ENCODE data around the gene CD4. TPM values are rescaled to one million over a fixed set of nuclear protein-coding genes. Genes with fewer than 3 reads are reported as not detected.

Gene CD4
- total RNA-seq, 1 experiment from 2014 or later: not detected

DNA sequence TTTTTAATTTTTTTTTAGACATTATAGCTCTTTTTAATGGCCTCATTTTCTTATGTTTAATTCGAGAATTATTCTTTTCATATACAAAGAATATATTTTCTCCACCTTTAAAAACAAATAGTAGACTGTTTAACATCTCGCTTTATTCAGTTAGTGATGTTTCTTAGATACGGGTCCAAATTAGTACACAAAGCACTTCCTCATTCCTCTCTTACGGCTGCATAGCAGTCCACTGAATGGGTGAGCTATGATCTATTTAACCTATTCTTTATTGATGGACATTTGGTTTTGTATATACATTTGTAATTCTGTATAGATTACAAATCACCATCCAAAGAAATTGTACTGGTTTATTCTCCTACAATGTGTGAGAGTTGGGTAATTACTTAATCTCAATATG, 24.0 kb downstream of the CD4 start:
- intact Hi-C loops (cut with micrococcal nuclease; ENCODE audit: unreplicated experiment): no loop called here
- POLR2A ChIA-PET: interaction anchor here (0.6 to 0.7 kb wide), 2 partner anchors 205 to 320 kb away, joined by 5 to 6 read pairs; partner anchors contain the start of gene MRPL51
- H3K9me3 Mint-ChIP-seq (ENCODE audit: unreplicated experiment): no peaks in the 10 kb centered on the region
- TF ChIP-seq, protein P1, sequence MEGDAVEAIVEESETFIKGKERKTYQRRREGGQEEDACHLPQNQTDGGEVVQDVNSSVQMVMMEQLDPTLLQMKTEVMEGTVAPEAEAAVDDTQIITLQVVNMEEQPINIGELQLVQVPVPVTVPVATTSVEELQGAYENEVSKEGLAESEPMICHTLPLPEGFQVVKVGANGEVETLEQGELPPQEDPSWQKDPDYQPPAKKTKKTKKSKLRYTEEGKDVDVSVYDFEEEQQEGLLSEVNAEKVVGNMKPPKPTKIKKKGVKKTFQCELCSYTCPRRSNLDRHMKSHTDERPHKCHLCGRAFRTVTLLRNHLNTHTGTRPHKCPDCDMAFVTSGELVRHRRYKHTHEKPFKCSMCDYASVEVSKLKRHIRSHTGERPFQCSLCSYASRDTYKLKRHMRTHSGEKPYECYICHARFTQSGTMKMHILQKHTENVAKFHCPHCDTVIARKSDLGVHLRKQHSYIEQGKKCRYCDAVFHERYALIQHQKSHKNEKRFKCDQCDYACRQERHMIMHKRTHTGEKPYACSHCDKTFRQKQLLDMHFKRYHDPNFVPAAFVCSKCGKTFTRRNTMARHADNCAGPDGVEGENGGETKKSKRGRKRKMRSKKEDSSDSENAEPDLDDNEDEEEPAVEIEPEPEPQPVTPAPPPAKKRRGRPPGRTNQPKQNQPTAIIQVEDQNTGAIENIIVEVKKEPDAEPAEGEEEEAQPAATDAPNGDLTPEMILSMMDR (IDR thresholded peaks at IDR 0.05; ENCODE audit: insufficient read depth in 1 of 2, low read depth in 1 of 2, low read length in 1 of 2, severe bottlenecking in 1 of 2, unreplicated experiment in 1 of 2): no peak
- no TSS peak for BruUV-seq (replicated peaks)
- no peak for DNase-seq
- peaks cover 10% of the 10 kb centered on the region for H3K4me1 Mint-ChIP-seq (ENCODE audit: low read depth, unreplicated experiment)
- H3K27me3 ChIP-seq (replicated peaks; ENCODE audit: control insufficient read depth, insufficient read depth, low read length): no peaks in the 10 kb centered on the region
- H3K4me3 ChIP-seq (ENCODE audit: low read depth, low read length): no peak overlapping the region
- H3K36me3 ChIP-seq (ENCODE audit: control insufficient read depth, insufficient read depth, low read length): no peaks in the 10 kb centered on the region
- H3K27me3 Mint-ChIP-seq (ENCODE audit: insufficient read depth, unreplicated experiment): no peaks in the 10 kb centered on the region
- CTCF ChIA-PET: interaction anchor here (1.0 to 1.9 kb wide), 3 partner anchors 22 to 60 kb away, joined by 3 to 12 read pairs (median 4); partner anchors contain the start of genes MLF2 and PTMS
- H3K36me3 Mint-ChIP-seq (ENCODE audit: insufficient read depth, unreplicated experiment): no peaks in the 10 kb centered on the region
- no peak overlapping the region for H3K27ac Mint-ChIP-seq (ENCODE audit: unreplicated experiment)
- no peaks in the 10 kb centered on the region for H3K9me3 ChIP-seq
- no peaks in the 10 kb centered on the region; the same call in 1 of the 2 replicates for H3K4me1 ChIP-seq
- no peak overlapping the region for H3K4me3 Mint-ChIP-seq (ENCODE audit: unreplicated experiment)

DNA sequence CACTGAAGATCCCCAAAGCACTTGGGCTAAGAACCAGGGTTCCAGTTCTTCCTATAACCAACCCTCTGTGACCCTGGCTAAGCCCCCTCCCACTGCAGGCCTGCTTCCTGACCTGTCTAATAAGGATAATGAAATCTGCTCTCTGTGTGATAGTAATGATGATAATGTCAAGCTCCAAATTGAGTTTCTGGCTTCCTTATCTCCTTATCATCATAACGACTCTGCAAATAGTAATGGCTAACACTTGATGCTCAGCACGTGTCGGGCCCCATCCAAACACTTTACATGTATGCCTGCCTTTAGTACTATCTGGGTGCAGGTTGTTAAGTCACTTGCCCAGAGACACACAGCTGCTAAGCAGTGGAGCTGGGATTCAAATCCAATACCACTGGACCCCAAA, 27.3 kb downstream of the CD4 start:
- TF ChIP-seq, protein P1 (IDR thresholded peaks at IDR 0.05; ENCODE audit: insufficient read depth in 1 of 2, low read depth in 1 of 2, low read length in 1 of 2, severe bottlenecking in 1 of 2, unreplicated experiment in 1 of 2): no peak
- Mint-ChIP-seq H3K27me3 (ENCODE audit: insufficient read depth, unreplicated experiment) (no peaks in the 10 kb centered on the region), H3K9me3 (ENCODE audit: unreplicated experiment) (no peaks in the 10 kb centered on the region), H3K4me1 (ENCODE audit: low read depth, unreplicated experiment) (no peaks in the 10 kb centered on the region), H3K4me3 (ENCODE audit: unreplicated experiment) (no peak overlapping the region), H3K27ac (ENCODE audit: unreplicated experiment) (no peak overlapping the region), H3K36me3 (ENCODE audit: insufficient read depth, unreplicated experiment) (no peaks in the 10 kb centered on the region)
- H3K36me3 ChIP-seq (ENCODE audit: control insufficient read depth, insufficient read depth, low read length): no peaks in the 10 kb centered on the region
- H3K27me3 ChIP-seq (replicated peaks; ENCODE audit: control insufficient read depth, insufficient read depth, low read length): no peaks in the 10 kb centered on the region
- no peaks in the 10 kb centered on the region for H3K4me1 ChIP-seq
- BruUV-seq (replicated peaks): no TSS peak
- ChIA-PET POLR2A (interaction anchor here (0.6 kb wide), 1 partner anchor 11 kb away, joined by 3 read pairs; no protein-coding TSS in a partner anchor), CTCF (interaction anchor here (0.5 to 0.8 kb wide), 3 partner anchors 11 to 38 kb away, joined by 3 to 4 read pairs (median 4); partner anchors contain the start of genes GNB3 and P3H3)
- H3K9me3 ChIP-seq: no peaks in the 10 kb centered on the region
- H3K4me3 ChIP-seq (ENCODE audit: low read depth, low read length): no peak overlapping the region
- intact Hi-C loops (cut with micrococcal nuclease; ENCODE audit: unreplicated experiment): no loop called here
- no peak for DNase-seq

DNA sequence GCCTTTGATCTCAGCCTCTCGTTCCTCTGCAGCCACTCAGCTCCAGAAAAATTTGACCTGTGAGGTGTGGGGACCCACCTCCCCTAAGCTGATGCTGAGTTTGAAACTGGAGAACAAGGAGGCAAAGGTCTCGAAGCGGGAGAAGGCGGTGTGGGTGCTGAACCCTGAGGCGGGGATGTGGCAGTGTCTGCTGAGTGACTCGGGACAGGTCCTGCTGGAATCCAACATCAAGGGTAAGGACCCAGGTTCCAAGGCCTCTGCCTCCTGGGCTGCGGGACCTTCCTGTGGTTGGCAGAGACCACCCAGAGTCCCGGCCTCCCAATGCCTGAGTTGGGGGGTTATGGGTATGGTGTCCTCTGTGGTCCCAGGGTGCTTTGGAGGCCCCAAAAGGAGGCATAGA, 27.8 kb downstream of the CD4 start:
- CTCF ChIA-PET: no interaction called here
- no peaks in the 10 kb centered on the region for H3K4me1 Mint-ChIP-seq (ENCODE audit: low read depth, unreplicated experiment)
- POLR2A ChIA-PET: no interaction called here
- H3K4me1 ChIP-seq: no peaks in the 10 kb centered on the region
- TF ChIP-seq, protein P1 (IDR thresholded peaks at IDR 0.05; ENCODE audit: insufficient read depth in 1 of 2, low read depth in 1 of 2, low read length in 1 of 2, severe bottlenecking in 1 of 2, unreplicated experiment in 1 of 2): no peak
- H3K9me3 ChIP-seq: no peaks in the 10 kb centered on the region
- intact Hi-C loops (cut with micrococcal nuclease; ENCODE audit: unreplicated experiment): no loop called here
- no peak overlapping the region for H3K4me3 Mint-ChIP-seq (ENCODE audit: unreplicated experiment)
- H3K27me3 Mint-ChIP-seq (ENCODE audit: insufficient read depth, unreplicated experiment): peaks cover 3% of the 10 kb centered on the region
- H3K27ac Mint-ChIP-seq (ENCODE audit: unreplicated experiment): no peak overlapping the region
- no TSS peak for BruUV-seq (replicated peaks)
- no peaks in the 10 kb centered on the region for H3K9me3 Mint-ChIP-seq (ENCODE audit: unreplicated experiment)
- no peak for DNase-seq
- no peak overlapping the region for H3K4me3 ChIP-seq (ENCODE audit: low read depth, low read length)
- H3K36me3 Mint-ChIP-seq (ENCODE audit: insufficient read depth, unreplicated experiment): no peaks in the 10 kb centered on the region
- H3K36me3 ChIP-seq (ENCODE audit: control insufficient read depth, insufficient read depth, low read length): no peaks in the 10 kb centered on the region
- H3K27me3 ChIP-seq (replicated peaks; ENCODE audit: control insufficient read depth, insufficient read depth, low read length): no peaks in the 10 kb centered on the region
